IgD-negative memory B cell (primary cell): ENCODE measurements around the gene PRRC2C. TPM values are rescaled to one million over a fixed set of nuclear protein-coding genes. Genes with fewer than 3 reads are reported as not detected.
"Not testable (repeated sequence)": the region's sequence is repeated elsewhere in the genome, so short reads cannot be mapped to it uniquely, and the experiment has no call there.

ENCODE experiments used
- H3K27ac Mint-ChIP-seq, 3 donors: one replicate each; pipeline ENCODE4 v1.8.0; 2020 to 2022; ENCODE audit warnings: mild to moderate bottlenecking in 3 of 3, mixed read lengths in 3 of 3, moderate library complexity in 1 of 3
- H3K27me3 Mint-ChIP-seq: one replicate; pipeline ENCODE4 v1.8.0; 2021; ENCODE audit warnings: mixed read lengths
- H3K36me3 Mint-ChIP-seq: one replicate; pipeline ENCODE4 v1.8.0; 2020; ENCODE audit warnings: mild to moderate bottlenecking, mixed read lengths
- H3K4me1 Mint-ChIP-seq, 3 donors: one replicate each; pipeline ENCODE4 v1.8.0; 2020 to 2022; ENCODE audit warnings: mixed read lengths in 3 of 3, mild to moderate bottlenecking in 1 of 3
- H3K4me3 Mint-ChIP-seq, 4 donors: one replicate each; pipeline ENCODE4 v1.8.0; 2020 to 2022; ENCODE audit warnings: mild to moderate bottlenecking in 4 of 4, mixed read lengths in 4 of 4, moderate library complexity in 3 of 4
- H3K9me3 Mint-ChIP-seq, 3 donors: one replicate each; pipeline ENCODE4 v1.8.0; 2020 to 2021; ENCODE audit warnings: mixed read lengths in 3 of 3, mild to moderate bottlenecking in 1 of 3
- polyA plus RNA-seq: library from polyadenylated mRNA; unstranded; fragments of 300-500 nt; fragmentation: Illumina TruSeq; gene quantifications from one replicate; pipeline ENCODE4 v1.2.3, GENCODE V29; 2021

The PRRC2C gene
- polyA plus RNA-seq, 1 donor from 2014 or later = 67.2 TPM

DNA sequence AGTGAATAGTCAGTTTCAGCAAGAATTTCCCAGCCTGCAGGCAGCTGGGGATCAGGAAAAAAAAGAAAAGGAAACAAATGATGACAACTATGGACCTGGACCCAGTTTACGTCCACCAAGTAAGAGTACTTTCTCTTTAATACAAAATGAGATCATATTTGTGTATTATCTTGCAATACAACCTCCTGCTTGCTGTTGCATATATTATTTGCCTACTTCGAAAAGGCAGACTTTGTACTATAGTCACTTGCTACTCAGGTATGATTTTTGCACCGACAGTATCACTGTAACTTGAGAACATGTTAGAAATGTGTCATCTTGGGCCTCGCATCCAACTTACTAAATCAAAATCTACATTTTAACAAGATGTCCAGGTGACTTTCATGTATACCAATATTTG lies 30.4 kb downstream of the PRRC2C start:
- Mint-ChIP-seq H3K27ac (no peak overlapping the region), H3K4me3 (no peak overlapping the region), H3K36me3 (peaks cover 4% of the 10 kb centered on the region), H3K9me3 (no peaks in the 10 kb centered on the region), H3K4me1 (peaks cover 10 to 37% (median 15%) of the 10 kb centered on the region in 3 donors), H3K27me3 (no peaks in the 10 kb centered on the region)

DNA sequence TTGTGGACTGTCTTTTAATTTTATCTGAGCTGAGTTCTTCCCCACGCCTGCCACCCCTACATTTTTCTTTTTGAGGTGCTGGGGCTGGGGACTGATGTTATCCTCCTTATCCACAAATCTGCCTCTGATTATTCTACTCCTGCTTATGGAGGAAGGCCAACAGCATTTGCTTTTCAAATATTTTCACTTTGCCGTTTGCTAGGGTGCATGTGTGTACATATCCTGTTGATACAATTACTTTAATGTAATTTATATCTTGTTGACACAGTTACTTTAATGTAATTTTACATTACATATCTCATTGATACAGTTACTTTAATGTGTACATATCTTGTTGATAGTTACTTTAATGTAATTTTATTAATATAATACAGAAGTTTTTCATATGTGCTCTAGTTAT lies 36.2 kb downstream of the PRRC2C start:
- peaks cover 0 to 6% (median 0%) of the 10 kb centered on the region in 3 donors for H3K4me1 Mint-ChIP-seq
- no peak overlapping the region for H3K4me3 Mint-ChIP-seq
- no peaks in the 10 kb centered on the region for H3K9me3 Mint-ChIP-seq
- H3K27ac Mint-ChIP-seq = no peak overlapping the region
- peaks cover 2% of the 10 kb centered on the region for H3K36me3 Mint-ChIP-seq
- H3K27me3 Mint-ChIP-seq = no peaks in the 10 kb centered on the region

DNA sequence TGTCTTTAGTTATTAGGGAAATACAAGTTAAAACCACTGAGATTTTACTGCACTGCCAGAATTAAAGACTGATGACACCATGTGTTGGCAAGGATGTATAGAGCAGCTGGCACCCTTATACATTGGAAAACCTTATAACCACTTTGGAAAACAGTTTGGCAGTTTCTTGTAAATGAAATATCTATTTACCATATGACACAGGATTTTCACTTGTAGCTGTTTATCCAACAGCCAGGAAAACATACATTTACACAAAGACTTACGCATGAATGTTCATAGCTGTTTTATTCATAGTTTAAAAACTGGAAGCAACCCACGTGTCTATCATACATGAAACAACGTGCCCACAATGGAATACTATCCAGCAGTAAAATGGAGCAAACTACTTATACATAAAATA lies 45.3 kb downstream of the PRRC2C start:
- Mint-ChIP-seq H3K9me3 (no peaks in the 10 kb centered on the region), H3K4me1 (peaks cover 0 to 3% (median 0%) of the 10 kb centered on the region in 3 donors), H3K27me3 (no peaks in the 10 kb centered on the region), H3K4me3 (no peak overlapping the region), H3K36me3 (peaks cover 13% of the 10 kb centered on the region), H3K27ac (no peak overlapping the region)

DNA sequence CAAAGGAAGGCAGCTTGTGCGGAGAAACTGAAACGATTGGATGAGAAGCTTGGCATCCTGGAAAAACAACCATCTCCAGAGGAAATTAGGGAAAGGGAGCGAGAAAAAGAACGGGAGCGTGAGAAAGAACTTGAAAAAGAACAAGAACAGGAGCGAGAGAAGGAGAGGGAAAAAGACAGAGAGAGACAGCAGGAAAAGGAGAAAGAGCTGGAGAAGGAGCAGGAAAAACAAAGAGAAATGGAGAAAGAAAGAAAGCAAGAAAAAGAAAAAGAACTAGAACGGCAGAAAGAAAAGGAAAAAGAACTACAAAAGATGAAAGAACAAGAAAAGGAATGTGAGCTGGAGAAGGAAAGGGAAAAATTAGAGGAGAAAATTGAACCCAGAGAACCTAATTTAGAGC lies 47.2 kb downstream of the PRRC2C start:
- Mint-ChIP-seq H3K4me1 (peaks cover 0 to 3% (median 0%) of the 10 kb centered on the region in 3 donors), H3K36me3 (peaks cover 14% of the 10 kb centered on the region), H3K4me3 (no peak overlapping the region), H3K9me3 (no peaks in the 10 kb centered on the region), H3K27me3 (no peaks in the 10 kb centered on the region), H3K27ac (peak overlapping the region in 2 of 3 donors; percentile 10 to 17)

DNA sequence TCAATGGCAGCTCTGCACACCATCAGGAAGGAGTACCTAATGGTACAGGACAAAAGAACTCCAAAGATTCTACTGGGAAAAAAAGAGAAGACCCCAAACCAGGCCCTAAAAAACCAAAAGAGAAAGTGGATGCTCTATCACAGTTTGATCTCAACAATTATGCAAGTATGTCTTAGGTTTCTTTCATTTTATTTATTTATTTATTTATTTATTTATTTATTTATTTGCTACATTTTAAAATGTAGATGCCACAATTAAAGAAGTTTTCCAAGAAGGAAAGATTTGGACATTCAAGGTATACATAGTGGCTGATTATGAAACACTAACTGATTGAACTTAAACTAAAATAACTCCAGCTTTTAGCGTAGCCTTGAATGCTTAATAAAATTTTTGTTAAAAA lies 60.2 kb downstream of the PRRC2C start:
- H3K9me3 Mint-ChIP-seq = peaks cover 0 to 4% (median 2%) of the 10 kb centered on the region in 3 donors
- H3K27me3 Mint-ChIP-seq = no peaks in the 10 kb centered on the region
- H3K36me3 Mint-ChIP-seq = peaks cover 13% of the 10 kb centered on the region
- no peaks in the 10 kb centered on the region for H3K4me1 Mint-ChIP-seq
- no peak overlapping the region for H3K4me3 Mint-ChIP-seq
- no peak overlapping the region for H3K27ac Mint-ChIP-seq

DNA sequence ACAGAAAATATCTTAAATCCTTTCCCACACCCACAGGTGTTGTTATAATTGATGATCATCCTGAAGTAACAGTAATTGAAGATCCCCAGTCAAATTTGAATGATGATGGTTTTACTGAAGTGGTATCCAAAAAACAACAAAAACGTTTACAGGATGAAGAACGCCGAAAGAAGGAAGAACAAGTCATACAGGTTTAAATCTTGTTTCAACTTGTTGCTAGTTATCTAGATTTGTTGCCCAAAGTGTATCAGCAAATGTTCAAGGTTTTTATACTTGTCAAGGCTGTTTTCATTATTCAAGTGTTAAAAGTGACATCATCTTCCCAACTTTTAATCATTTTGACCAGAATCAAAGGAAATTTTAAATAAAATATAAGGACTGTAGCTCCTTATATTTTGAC lies 64.7 kb downstream of the PRRC2C start:
- peaks cover 25% of the 10 kb centered on the region for H3K36me3 Mint-ChIP-seq
- H3K4me1 Mint-ChIP-seq = peaks cover 0 to 9% (median 1%) of the 10 kb centered on the region in 3 donors
- no peaks in the 10 kb centered on the region for H3K27me3 Mint-ChIP-seq
- H3K27ac Mint-ChIP-seq = no peak overlapping the region
- peaks cover 0 to 4% (median 2%) of the 10 kb centered on the region in 3 donors for H3K9me3 Mint-ChIP-seq
- no peak overlapping the region for H3K4me3 Mint-ChIP-seq

DNA sequence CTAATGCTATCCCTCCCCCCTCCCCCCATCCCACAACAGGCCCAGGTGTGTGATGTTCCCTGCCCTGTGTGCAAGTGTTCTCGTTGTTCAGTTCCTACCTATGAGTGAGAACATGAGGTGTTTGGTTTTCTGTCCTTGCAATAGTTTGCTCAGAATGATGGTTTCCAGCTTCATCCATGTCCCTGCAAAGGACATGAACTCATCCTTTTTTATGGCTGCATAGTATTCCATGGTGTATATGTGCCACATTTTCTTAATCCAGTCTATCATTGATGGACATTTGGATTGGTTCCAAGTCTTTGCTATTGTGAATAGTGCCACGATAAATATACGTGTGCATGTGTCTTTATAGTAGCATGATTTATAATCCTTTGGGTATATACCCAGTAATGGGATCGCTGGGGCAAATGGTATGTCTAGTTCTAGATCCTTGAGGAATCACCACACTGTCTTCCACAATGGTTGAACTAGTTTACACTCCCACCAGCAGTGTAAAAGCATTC lies 65.3 kb downstream of the PRRC2C start:
- H3K27ac Mint-ChIP-seq, H3K9me3 Mint-ChIP-seq, H3K4me1 Mint-ChIP-seq, H3K27me3 Mint-ChIP-seq, H3K4me3 Mint-ChIP-seq: not testable (repeated sequence)
- peaks cover 22% of the 10 kb centered on the region for H3K36me3 Mint-ChIP-seq

DNA sequence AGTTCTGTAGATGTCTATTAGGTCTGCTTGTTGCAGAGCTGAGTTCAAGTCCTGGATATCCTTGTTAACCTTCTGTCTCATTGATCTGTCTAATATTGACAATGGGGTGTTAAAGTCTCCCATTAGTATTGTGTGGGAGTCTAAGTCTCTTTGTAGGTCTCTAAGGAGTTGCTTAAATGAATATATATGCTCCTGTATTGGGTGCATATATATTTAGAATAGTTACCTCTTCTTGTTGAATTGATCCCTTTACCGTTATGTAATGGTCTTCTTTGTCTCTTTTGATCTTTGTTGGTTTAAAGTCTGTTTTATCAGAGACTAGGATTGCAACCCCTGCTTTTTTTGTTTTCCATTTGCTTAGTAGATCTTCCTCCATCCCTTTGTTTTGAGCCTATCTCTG lies 68.6 kb downstream of the PRRC2C start:
- H3K4me1 Mint-ChIP-seq, H3K27me3 Mint-ChIP-seq, H3K4me3 Mint-ChIP-seq, H3K9me3 Mint-ChIP-seq, H3K27ac Mint-ChIP-seq: not testable (repeated sequence)
- H3K36me3 Mint-ChIP-seq = peaks cover 26% of the 10 kb centered on the region

DNA sequence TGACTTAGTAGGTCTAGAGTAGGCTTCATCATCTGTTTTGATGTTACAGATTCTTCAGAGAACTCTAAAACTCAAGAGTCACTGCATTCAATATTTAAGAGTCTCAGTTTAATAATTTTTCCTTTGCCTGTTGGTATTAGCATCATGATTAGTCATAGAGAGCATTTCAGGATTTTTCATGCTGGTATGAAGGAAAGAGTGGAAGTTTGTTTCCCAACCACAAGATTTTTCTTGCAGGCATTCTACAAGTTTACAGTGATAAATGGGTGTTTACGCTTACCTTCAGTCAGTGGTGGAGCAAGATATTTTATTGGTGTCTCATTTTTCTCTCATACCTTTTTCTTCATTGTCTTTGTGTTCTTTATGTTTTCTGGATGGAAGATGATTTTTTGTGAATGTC lies 78.3 kb downstream of the PRRC2C start:
- H3K27ac Mint-ChIP-seq = no peak overlapping the region
- no peak overlapping the region for H3K4me3 Mint-ChIP-seq
- no peaks in the 10 kb centered on the region for H3K27me3 Mint-ChIP-seq
- H3K36me3 Mint-ChIP-seq = peaks cover 12% of the 10 kb centered on the region
- peaks cover 0 to under 1% (median 0%) of the 10 kb centered on the region in 3 donors for H3K4me1 Mint-ChIP-seq
- no peaks in the 10 kb centered on the region for H3K9me3 Mint-ChIP-seq

DNA sequence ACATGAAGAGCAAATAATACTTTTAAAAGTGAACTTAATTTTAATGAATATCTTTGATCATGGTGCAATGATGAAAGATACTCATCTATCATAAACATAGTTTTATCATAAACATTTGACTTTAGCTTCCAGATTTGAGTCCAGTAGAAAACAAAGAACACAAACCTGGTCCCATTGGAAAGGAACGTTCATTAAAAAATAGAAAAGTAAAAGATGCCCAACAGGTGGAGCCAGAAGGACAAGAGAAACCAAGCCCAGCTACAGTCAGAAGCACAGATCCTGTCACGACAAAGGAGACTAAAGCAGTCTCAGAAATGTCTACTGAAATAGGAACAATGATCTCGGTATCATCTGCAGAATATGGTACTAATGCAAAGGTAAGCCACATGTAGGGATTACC lies 81.1 kb downstream of the PRRC2C start:
- H3K9me3 Mint-ChIP-seq = no peaks in the 10 kb centered on the region
- no peaks in the 10 kb centered on the region for H3K27me3 Mint-ChIP-seq
- H3K27ac Mint-ChIP-seq = no peak overlapping the region
- no peak overlapping the region for H3K4me3 Mint-ChIP-seq
- H3K4me1 Mint-ChIP-seq = no peaks in the 10 kb centered on the region
- peaks cover 6% of the 10 kb centered on the region for H3K36me3 Mint-ChIP-seq

DNA sequence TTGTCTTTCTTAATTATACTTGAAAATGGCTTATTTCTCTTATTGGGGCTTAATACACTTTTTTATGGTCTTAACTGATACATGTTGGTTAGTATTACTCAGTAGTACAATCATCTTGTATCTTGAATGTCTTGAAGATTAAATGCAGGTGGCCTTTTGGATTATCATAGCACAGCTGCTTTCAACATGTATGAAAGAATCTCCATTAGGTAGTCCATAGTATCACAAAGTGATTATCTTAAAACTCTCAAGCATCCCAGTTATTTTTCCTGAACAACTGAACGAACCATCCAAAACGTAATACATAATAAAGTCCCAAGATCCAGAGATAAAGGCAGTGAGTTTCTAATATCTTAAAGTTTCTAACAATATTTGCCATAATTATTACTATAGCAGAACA lies 85.0 kb downstream of the PRRC2C start:
- no peak overlapping the region for H3K27ac Mint-ChIP-seq
- H3K4me1 Mint-ChIP-seq = no peaks in the 10 kb centered on the region
- H3K36me3 Mint-ChIP-seq = peaks cover 8% of the 10 kb centered on the region
- no peak overlapping the region for H3K4me3 Mint-ChIP-seq
- H3K9me3 Mint-ChIP-seq = no peaks in the 10 kb centered on the region
- H3K27me3 Mint-ChIP-seq = no peaks in the 10 kb centered on the region

DNA sequence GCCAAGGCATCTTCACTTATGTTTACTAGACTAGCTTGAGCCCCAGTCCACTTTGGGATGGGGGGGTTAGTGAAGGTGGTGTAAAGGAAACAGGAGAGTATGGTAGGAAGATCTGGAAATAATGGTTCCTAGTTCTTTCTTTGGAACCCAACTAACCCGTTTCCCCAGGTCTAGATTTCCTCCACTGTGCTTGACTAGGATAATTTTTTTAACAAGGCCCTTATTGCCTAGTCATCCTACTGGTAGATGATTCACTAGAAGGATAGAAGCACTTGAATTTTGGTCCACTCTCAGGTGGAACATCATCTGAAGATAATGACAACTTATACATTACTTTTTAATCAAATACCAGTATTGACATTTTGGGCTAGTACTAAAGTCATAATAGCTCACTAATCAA lies 90.8 kb downstream of the PRRC2C start:
- H3K27me3 Mint-ChIP-seq = no peaks in the 10 kb centered on the region
- H3K27ac Mint-ChIP-seq = no peak overlapping the region
- H3K4me3 Mint-ChIP-seq = no peak overlapping the region
- H3K9me3 Mint-ChIP-seq = no peaks in the 10 kb centered on the region
- no peaks in the 10 kb centered on the region for H3K4me1 Mint-ChIP-seq
- H3K36me3 Mint-ChIP-seq = peaks cover 13% of the 10 kb centered on the region

DNA sequence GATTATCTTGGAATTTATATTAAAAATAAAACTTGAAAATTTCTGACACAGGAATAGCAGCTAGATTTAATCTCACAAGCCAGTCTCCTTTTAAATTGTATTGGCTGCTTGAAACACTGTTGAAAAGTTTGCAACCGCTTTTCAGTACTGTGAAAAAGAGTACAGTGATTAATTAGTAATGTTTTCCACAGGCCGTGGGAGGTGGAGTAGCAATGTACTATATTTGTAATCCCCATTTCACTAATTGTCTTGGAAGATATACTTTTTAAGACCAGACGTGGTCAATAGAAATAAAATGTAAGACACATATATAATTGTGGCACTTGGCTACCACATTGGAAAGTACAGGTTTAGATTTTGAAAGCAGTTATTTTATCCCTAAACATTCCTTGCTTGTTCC lies 95.9 kb downstream of the PRRC2C start:
- H3K9me3 Mint-ChIP-seq = no peaks in the 10 kb centered on the region
- H3K27ac Mint-ChIP-seq = no peak overlapping the region
- peaks cover 18% of the 10 kb centered on the region for H3K36me3 Mint-ChIP-seq
- H3K27me3 Mint-ChIP-seq = no peaks in the 10 kb centered on the region
- no peaks in the 10 kb centered on the region for H3K4me1 Mint-ChIP-seq
- H3K4me3 Mint-ChIP-seq = no peak overlapping the region

DNA sequence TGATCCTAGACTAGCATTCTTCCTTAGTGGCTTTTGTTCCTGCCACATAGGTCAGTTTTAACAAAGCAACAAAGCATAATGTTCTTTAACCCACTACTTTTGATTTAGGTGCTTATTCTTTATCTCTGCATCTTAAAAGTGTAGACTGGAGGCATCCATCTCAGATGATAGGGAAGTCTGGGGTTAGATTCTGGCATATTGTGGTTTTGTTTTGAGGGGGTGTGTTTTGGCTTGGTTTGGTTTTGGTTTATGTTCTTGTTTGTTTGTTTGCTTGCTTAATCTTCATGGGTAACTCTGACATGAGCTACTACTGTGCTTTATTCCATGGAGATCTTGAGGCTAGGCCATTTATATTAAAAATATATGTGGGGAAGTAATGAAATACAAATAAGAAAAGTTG lies 96.4 kb downstream of the PRRC2C start:
- Mint-ChIP-seq H3K27ac (no peak overlapping the region), H3K27me3 (no peaks in the 10 kb centered on the region), H3K4me3 (no peak overlapping the region), H3K4me1 (no peaks in the 10 kb centered on the region), H3K36me3 (peaks cover 18% of the 10 kb centered on the region), H3K9me3 (no peaks in the 10 kb centered on the region)

DNA sequence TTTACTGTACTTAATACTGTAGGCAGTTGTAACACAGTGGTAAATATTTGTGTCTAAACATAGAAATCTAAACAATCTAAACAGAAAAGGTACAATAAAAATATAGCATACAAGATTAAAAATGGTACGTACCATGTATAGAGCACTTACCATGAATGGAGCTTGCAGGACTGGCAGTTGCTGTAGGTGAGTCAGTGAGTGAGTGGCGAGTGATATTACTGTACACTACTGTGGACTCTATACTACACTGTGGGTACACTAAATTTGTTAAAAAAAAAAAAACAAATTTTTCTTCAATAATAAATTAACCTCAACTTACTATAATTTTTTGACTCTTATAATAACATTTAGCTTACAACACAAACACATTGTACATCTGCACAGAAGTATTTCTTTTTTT lies 97.3 kb downstream of the PRRC2C start:
- H3K4me1 Mint-ChIP-seq = no peaks in the 10 kb centered on the region
- no peaks in the 10 kb centered on the region for H3K27me3 Mint-ChIP-seq
- H3K27ac Mint-ChIP-seq = no peak overlapping the region
- peaks cover 16% of the 10 kb centered on the region for H3K36me3 Mint-ChIP-seq
- no peak overlapping the region for H3K4me3 Mint-ChIP-seq
- H3K9me3 Mint-ChIP-seq = no peaks in the 10 kb centered on the region

DNA sequence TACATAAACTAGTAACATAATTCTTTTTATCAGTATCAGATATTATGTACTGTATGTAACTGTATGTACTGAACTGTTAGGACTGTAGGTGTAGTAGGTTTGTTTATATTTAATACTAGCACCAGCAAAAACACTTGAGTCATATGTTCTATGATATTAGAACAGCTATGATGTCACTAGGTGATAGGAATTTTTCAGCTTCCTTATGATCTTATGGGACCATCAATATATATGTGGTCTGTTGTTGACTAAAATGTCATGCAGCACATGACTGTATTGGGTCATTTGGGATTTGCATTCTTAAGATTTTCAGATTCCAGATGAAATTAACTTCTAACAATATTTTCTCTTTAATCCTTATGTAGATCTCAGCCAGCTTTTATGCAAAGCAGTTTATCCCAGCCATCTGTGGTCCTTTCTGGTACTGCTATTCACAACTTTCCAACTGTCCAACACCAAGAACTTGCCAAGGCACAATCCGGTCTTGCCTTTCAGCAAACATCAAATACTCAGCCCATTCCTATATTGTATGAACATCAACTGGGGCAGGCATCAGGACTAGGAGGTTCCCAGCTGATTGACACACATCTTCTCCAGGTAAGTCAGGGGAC lies 98.4 kb downstream of the PRRC2C start:
- peaks cover 14% of the 10 kb centered on the region for H3K36me3 Mint-ChIP-seq
- H3K27ac Mint-ChIP-seq = no peak overlapping the region
- H3K4me1 Mint-ChIP-seq = no peaks in the 10 kb centered on the region
- H3K4me3 Mint-ChIP-seq = no peak overlapping the region
- H3K9me3 Mint-ChIP-seq = no peaks in the 10 kb centered on the region
- H3K27me3 Mint-ChIP-seq = no peaks in the 10 kb centered on the region
